SK-N-SH treated with all-trans-retinoic acid at 6 μM for 48 hours (cell line): Measurements from ENCODE around the gene DPYD.

Experiments used
- ATAC-seq: fragments of 200-7000 bp; cut with Tn5 transposase; 3 replicates; pipeline ENCODE4 v1.9.1; 2020; ENCODE audit warnings: mild to moderate bottlenecking, moderate library complexity
- ARNTL ChIP-seq: fragments of 450-650 bp; formaldehyde crosslinking; IDR thresholded peaks from 2 replicates; pipeline ENCODE4 v1.5.0; 2020; ENCODE audit warnings: low read depth, mild to moderate bottlenecking, moderate library complexity, borderline replicate concordance
- ESRRG ChIP-seq: fragments of 250-450 bp; sonication (Bioruptor Pico); IDR thresholded peaks from 2 replicates; pipeline ENCODE4 v1.6.1; 2021; ENCODE audit warnings: mild to moderate bottlenecking
- GLIS3 ChIP-seq: fragments of 250-450 bp; sonication (Bioruptor Pico); IDR thresholded peaks from 2 replicates; pipeline ENCODE4 v1.5.0; 2020; ENCODE audit warnings: mild to moderate bottlenecking, moderate library complexity
- ISL1 ChIP-seq: fragments of 250-450 bp; sonication (Bioruptor Pico); IDR thresholded peaks from 2 replicates; pipeline ENCODE4 v2.1.2; 2022; ENCODE audit warnings: mild to moderate bottlenecking, moderate library complexity
- OSR1 ChIP-seq: fragments of 250-450 bp; sonication (Bioruptor Pico); IDR thresholded peaks from 2 replicates; pipeline ENCODE4 v1.8.0; 2022; ENCODE audit warnings: moderate library complexity, mild to moderate bottlenecking, inconsistent platforms
- PPARA ChIP-seq: fragments of 250-450 bp; sonication (Bioruptor Pico); IDR thresholded peaks from 2 replicates; pipeline ENCODE4 v1.5.0; 2020; ENCODE audit warnings: mild to moderate bottlenecking, borderline replicate concordance
- RARB ChIP-seq: fragments of 250-450 bp; sonication (Bioruptor Pico); IDR thresholded peaks from 2 replicates; pipeline ENCODE4 v1.8.0; 2021; ENCODE audit warnings: mild to moderate bottlenecking, moderate library complexity
- SNAI2 ChIP-seq: fragments of 250-450 bp; sonication (Bioruptor Pico); IDR thresholded peaks from 2 replicates; pipeline ENCODE4 v1.5.0; 2020; ENCODE audit warnings: mild to moderate bottlenecking, moderate library complexity
- TCF4 ChIP-seq: fragments of 250-450 bp; sonication (Bioruptor Pico); IDR thresholded peaks from 2 replicates; pipeline ENCODE4 v1.8.0; 2021; ENCODE audit warnings: mild to moderate bottlenecking, moderate library complexity, borderline replicate concordance
- ZC3H10 ChIP-seq: fragments of 250-450 bp; sonication (Bioruptor Pico); IDR thresholded peaks from 2 replicates; pipeline ENCODE4 v1.5.1; 2021; ENCODE audit warnings: mild to moderate bottlenecking, moderate library complexity
- ZFP3 ChIP-seq: fragments of 250-450 bp; sonication (Bioruptor Pico); IDR thresholded peaks from 2 replicates; pipeline ENCODE4 v1.5.0; 2020; ENCODE audit warnings: mild to moderate bottlenecking, moderate library complexity
- ZFP30 ChIP-seq: fragments of 450-650 bp; formaldehyde crosslinking; IDR thresholded peaks from 2 replicates; pipeline ENCODE4 v1.5.0; 2022; ENCODE audit warnings: mild to moderate bottlenecking, moderate library complexity
- ZNF70 ChIP-seq: fragments of 450-650 bp; formaldehyde crosslinking; IDR thresholded peaks from 2 replicates; pipeline ENCODE4 v1.5.0; 2020; ENCODE audit warnings: mild to moderate bottlenecking, moderate library complexity
- TF ChIP-seq, protein P1 (sequence below): fragments of 250-450 bp; sonication (Bioruptor Pico); IDR thresholded peaks from 2 replicates; pipeline ENCODE4 v1.5.0; 2020; ENCODE audit warnings: mild to moderate bottlenecking, moderate library complexity
- TF ChIP-seq, protein P2 (sequence below): fragments of 250-450 bp; sonication (Bioruptor Pico); IDR thresholded peaks from 2 replicates; pipeline ENCODE4 v1.8.0; 2021; ENCODE audit warnings: low read depth, mild to moderate bottlenecking, moderate library complexity, borderline replicate concordance
- TF ChIP-seq, protein P3 (sequence below): fragments of 250-450 bp; sonication (Bioruptor Pico); IDR thresholded peaks from 2 replicates; pipeline ENCODE4 v1.8.0; 2020; ENCODE audit warnings: mild to moderate bottlenecking, moderate library complexity, borderline replicate concordance

DPYD gene

DNA sequence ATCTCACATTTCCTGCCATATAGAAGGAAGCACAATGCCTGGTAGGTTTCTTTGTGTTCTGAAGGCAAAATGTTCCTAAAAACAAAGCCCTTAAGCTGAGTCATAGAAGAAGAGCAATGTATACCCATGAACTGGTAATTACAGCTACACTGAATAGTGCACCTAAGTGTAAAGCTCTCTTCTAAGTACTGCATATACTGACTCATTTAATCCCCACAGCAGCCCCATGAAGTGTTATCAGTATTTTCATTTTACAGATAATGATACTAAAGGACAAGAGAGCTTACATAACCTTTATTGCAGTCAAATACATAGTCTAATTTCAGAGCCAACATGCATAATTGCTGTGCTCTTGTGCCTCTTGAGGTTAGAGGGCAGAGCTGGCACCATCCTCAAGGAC, 239.9 kb downstream of the DPYD start:
- ATAC-seq, result no peak
- TF ChIP-seq, protein P1, sequence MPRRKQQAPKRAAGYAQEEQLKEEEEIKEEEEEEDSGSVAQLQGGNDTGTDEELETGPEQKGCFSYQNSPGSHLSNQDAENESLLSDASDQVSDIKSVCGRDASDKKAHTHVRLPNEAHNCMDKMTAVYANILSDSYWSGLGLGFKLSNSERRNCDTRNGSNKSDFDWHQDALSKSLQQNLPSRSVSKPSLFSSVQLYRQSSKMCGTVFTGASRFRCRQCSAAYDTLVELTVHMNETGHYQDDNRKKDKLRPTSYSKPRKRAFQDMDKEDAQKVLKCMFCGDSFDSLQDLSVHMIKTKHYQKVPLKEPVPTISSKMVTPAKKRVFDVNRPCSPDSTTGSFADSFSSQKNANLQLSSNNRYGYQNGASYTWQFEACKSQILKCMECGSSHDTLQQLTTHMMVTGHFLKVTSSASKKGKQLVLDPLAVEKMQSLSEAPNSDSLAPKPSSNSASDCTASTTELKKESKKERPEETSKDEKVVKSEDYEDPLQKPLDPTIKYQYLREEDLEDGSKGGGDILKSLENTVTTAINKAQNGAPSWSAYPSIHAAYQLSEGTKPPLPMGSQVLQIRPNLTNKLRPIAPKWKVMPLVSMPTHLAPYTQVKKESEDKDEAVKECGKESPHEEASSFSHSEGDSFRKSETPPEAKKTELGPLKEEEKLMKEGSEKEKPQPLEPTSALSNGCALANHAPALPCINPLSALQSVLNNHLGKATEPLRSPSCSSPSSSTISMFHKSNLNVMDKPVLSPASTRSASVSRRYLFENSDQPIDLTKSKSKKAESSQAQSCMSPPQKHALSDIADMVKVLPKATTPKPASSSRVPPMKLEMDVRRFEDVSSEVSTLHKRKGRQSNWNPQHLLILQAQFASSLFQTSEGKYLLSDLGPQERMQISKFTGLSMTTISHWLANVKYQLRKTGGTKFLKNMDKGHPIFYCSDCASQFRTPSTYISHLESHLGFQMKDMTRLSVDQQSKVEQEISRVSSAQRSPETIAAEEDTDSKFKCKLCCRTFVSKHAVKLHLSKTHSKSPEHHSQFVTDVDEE (CRISPR knock-in tag), result no peak
- TF ChIP-seq, protein P2, sequence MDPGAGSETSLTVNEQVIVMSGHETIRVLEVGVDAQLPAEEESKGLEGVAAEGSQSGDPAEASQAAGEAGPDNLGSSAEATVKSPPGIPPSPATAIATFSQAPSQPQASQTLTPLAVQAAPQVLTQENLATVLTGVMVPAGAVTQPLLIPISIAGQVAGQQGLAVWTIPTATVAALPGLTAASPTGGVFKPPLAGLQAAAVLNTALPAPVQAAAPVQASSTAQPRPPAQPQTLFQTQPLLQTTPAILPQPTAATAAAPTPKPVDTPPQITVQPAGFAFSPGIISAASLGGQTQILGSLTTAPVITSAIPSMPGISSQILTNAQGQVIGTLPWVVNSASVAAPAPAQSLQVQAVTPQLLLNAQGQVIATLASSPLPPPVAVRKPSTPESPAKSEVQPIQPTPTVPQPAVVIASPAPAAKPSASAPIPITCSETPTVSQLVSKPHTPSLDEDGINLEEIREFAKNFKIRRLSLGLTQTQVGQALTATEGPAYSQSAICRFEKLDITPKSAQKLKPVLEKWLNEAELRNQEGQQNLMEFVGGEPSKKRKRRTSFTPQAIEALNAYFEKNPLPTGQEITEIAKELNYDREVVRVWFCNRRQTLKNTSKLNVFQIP, result no peak
- TF ChIP-seq ZFP3 (CRISPR knock-in tag) (no peak), PPARA (CRISPR knock-in tag) (no peak), ISL1 (CRISPR knock-in tag) (no peak)
- TF ChIP-seq, all 23 proteins: peak for 0

DNA sequence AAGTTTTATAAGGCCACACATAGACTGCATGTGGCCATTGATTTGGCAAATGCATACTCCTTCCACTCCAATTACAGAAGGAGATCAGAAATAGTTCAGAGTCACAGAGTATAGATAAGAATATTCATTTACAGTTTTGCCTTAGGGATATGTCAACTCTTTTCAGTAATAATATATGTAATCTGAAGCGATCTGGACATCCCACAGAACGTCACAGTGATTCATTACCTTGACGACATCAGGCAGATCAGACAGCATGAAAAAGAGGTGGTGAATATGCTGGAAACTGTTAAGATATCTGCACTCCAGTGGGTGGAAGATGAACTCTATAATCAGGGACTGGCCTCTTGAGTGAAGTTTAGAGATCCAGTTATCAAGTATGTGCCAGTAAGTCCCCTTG, 240.4 kb downstream of the DPYD start:
- ATAC-seq, result peak; percentile 35; the same call in 2 of the 3 replicates
- TF ChIP-seq PPARA (CRISPR knock-in tag) (no peak), ZFP30 (CRISPR knock-in tag) (no peak), SNAI2 (no peak), OSR1 (CRISPR knock-in tag) (no peak), TCF4 (CRISPR knock-in tag) (0 out of 2 replicates have a peak, but pooled peaks have one; percentile 19), ESRRG (no peak)
- TF ChIP-seq, protein P1 (CRISPR knock-in tag), result no peak; the same call in 1 of the 2 replicates

DNA sequence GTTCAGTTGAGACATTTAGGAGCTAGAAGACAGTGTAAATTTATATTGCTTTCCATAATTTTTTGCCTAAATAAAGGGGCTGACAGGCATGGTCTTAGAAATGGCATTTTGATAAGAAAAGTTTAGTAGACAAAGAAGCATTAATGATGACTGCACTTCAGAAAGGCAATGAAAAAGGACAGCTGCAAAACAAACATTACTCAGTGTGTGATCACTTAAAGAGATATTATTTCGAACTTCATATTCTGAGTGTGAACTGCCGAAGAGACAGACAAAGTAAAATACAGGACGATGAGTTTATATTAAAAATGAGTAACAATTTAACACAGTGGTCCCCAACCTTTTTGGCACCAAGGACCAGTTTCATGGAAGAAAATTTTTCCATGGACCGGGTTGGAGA, 243.1 kb downstream of the DPYD start:
- TF ChIP-seq ZC3H10 (CRISPR knock-in tag) (no peak), ESRRG (no peak), ISL1 (CRISPR knock-in tag) (no peak), SNAI2 (no peak), PPARA (CRISPR knock-in tag) (no peak)
- TF ChIP-seq, protein P1 (CRISPR knock-in tag), result no peak
- ATAC-seq, result no peak

DNA sequence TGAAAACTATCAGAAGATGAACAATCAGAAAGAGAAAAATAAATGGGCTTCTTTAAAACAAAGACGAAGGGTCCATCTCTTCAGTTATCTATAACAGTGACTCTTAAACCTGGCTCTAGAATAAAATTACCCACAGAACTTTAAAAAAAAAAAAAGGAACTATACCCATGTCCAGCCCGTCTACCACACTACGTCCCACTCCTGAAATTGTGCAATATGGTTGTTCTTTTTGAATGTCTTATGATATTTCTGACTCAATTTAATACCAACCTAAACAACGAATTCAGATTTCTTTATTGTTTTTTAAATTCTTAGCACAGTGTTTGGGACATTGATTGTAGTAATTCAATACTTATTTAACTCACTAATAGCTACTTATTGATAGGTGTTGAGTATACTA, 246.3 kb downstream of the DPYD start:
- no peak for ATAC-seq
- TF ChIP-seq GLIS3 (CRISPR knock-in tag) (no peak), ZFP3 (CRISPR knock-in tag) (no peak), ESRRG (no peak), RARB (no peak), TCF4 (CRISPR knock-in tag) (no peak), ARNTL (CRISPR knock-in tag) (no peak), SNAI2 (no peak), ZNF70 (CRISPR knock-in tag) (no peak)
- TF ChIP-seq, protein P3, sequence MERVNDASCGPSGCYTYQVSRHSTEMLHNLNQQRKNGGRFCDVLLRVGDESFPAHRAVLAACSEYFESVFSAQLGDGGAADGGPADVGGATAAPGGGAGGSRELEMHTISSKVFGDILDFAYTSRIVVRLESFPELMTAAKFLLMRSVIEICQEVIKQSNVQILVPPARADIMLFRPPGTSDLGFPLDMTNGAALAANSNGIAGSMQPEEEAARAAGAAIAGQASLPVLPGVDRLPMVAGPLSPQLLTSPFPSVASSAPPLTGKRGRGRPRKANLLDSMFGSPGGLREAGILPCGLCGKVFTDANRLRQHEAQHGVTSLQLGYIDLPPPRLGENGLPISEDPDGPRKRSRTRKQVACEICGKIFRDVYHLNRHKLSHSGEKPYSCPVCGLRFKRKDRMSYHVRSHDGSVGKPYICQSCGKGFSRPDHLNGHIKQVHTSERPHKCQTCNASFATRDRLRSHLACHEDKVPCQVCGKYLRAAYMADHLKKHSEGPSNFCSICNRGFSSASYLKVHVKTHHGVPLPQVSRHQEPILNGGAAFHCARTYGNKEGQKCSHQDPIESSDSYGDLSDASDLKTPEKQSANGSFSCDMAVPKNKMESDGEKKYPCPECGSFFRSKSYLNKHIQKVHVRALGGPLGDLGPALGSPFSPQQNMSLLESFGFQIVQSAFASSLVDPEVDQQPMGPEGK (CRISPR knock-in tag), result no peak
- TF ChIP-seq, protein P1 (CRISPR knock-in tag), result no peak
